Endothelial cell of umbilical vein (primary cell): ENCODE results near the gene ORC5. TPM values are rescaled to one million over a fixed set of nuclear protein-coding genes. Genes with fewer than 3 reads are reported as not detected.

Experiments used
- BruUV-seq: library from RNA; stranded (reverse); fragments of 400-500 nt; replicated peaks from 2 replicates; lab custom pipeline; 2021; lab: Mats Ljungman, UMichigan
- CTCF ChIA-PET: fragments of 300-600, 350-600 bp; sonication (Branson Sonifier 250); formaldehyde crosslinking; loops from one replicate; lab custom pipeline; 2021; ENCODE audit warnings: antibody characterized with exemption, inconsistent platforms; lab: Charles Lee
- POLR2A ChIA-PET: fragments of 300-600, 350-600 bp; sonication (Branson Sonifier 250); formaldehyde crosslinking; loops from one replicate; lab custom pipeline; 2021; ENCODE audit warnings: antibody characterized with exemption, inconsistent platforms; lab: Charles Lee
- DNase-seq: peaks from one replicate; pipeline ENCODE4 v3.0.0-alpha.2; 2011; ENCODE audit warnings: low read depth, low spot score
- FAIRE-seq: peaks from 2 replicates; lab custom pipeline; 2011; peaks lifted over from hg19 to GRCh38; lab: Jason Lieb, UNC
- H2AFZ ChIP-seq: 2 replicates; pipeline ENCODE4 v1.6.0; 2012; ENCODE audit warnings: low read depth, low read length, control low read depth, inconsistent platforms
- H3K27ac ChIP-seq: 2 replicates; pipeline ENCODE4 v1.5.1; 2011; ENCODE audit warnings: low read depth, mild to moderate bottlenecking, control low read depth, low read length, moderate library complexity; ENCODE audit not compliant: insufficient read depth
- H3K27me3 ChIP-seq, 2 experiments: 2 replicates each; pipeline versions ENCODE4 v1.6.0 to v1.6.1; 2011; ENCODE audit warnings: low read length in 2 of 2, mixed read lengths in 1 of 2; ENCODE audit not compliant: control insufficient read depth in 2 of 2, insufficient read depth in 2 of 2
- H3K36me3 ChIP-seq, 2 experiments: 2 replicates in 1 of 2; 3 replicates in 1 of 2; pipeline ENCODE4 v1.5.1; 2011; ENCODE audit warnings: low read length in 2 of 2, mild to moderate bottlenecking in 1 of 2, moderate library complexity in 1 of 2; ENCODE audit not compliant: control insufficient read depth in 2 of 2, insufficient read depth in 2 of 2; ENCODE audit errors: extremely low read depth in 1 of 2
- H3K4me1 ChIP-seq: 3 replicates; pipeline ENCODE4 v1.5.1; 2011; ENCODE audit warnings: mild to moderate bottlenecking, low read length; ENCODE audit not compliant: control insufficient read depth, insufficient read depth; ENCODE audit errors: extremely low read depth
- H3K4me2 ChIP-seq: 2 replicates; pipeline ENCODE4 v1.6.1; 2011; ENCODE audit warnings: low read length, control low read depth, mixed read lengths; ENCODE audit not compliant: insufficient read depth
- H3K4me3 ChIP-seq, 3 experiments: fragments of 200-600 bp in 1 of 3; sonication (generic), shearing (Covaris generic) in 1 of 3; replicated peaks in 1 of 3; 2 replicates each; pipeline ENCODE4 v1.5.1; 2011 to 2016; ENCODE audit warnings: control low read depth in 3 of 3, low read length in 3 of 3, mild to moderate bottlenecking in 2 of 3, inconsistent platforms in 1 of 3, low read depth in 1 of 3, moderate library complexity in 1 of 3; ENCODE audit not compliant: insufficient read depth in 1 of 3
- H3K79me2 ChIP-seq: 2 replicates; pipeline ENCODE4 v1.6.0; 2012; ENCODE audit warnings: low read length, inconsistent platforms; ENCODE audit not compliant: control insufficient read depth, insufficient read depth
- H3K9ac ChIP-seq: replicated peaks from 2 replicates; pipeline ENCODE3; 2011; ENCODE audit warnings: low read length, control low read depth; ENCODE audit not compliant: insufficient read depth; ENCODE audit errors: extremely low read depth
- H3K9me1 ChIP-seq: replicated peaks from 3 replicates; pipeline ENCODE4 v1.6.0; 2011; ENCODE audit warnings: mild to moderate bottlenecking, low read length; ENCODE audit not compliant: control insufficient read depth, insufficient read depth; ENCODE audit errors: extremely low read depth
- H3K9me3 ChIP-seq: replicated peaks from 2 replicates; pipeline ENCODE4 v1.5.1; 2012; ENCODE audit warnings: low read length, inconsistent platforms; ENCODE audit not compliant: control insufficient read depth, insufficient read depth
- H4K20me1 ChIP-seq: replicated peaks from 2 replicates; pipeline ENCODE3; 2011; ENCODE audit warnings: mild to moderate bottlenecking, low read length; ENCODE audit not compliant: control insufficient read depth, insufficient read depth; ENCODE audit errors: extremely low read depth
- EZH2 ChIP-seq: IDR thresholded peaks from 2 replicates; pipeline ENCODE4 v1.6.1; 2012; ENCODE audit warnings: borderline replicate concordance, low read depth, mild to moderate bottlenecking, moderate library complexity, low read length, inconsistent platforms; ENCODE audit not compliant: severe bottlenecking
- FOS ChIP-seq: IDR thresholded peaks from 2 replicates; pipeline ENCODE4 v1.6.1; 2011; ENCODE audit warnings: mild to moderate bottlenecking, low read length, moderate library complexity, borderline replicate concordance; ENCODE audit not compliant: insufficient read depth
- GATA2 ChIP-seq: IDR thresholded peaks from 2 replicates; pipeline ENCODE4 v1.7.0; 2011; ENCODE audit warnings: low read depth, mild to moderate bottlenecking, moderate library complexity, mixed read lengths, low read length; ENCODE audit not compliant: insufficient read length, insufficient read depth
- JUN ChIP-seq: IDR thresholded peaks from 2 replicates; pipeline ENCODE4 v1.6.1; 2011; ENCODE audit warnings: borderline replicate concordance, low read depth; ENCODE audit not compliant: insufficient read length, insufficient read depth
- MYC ChIP-seq: IDR thresholded peaks from one replicate; pipeline ENCODE4 v1.6.1; 2011; ENCODE audit warnings: mild to moderate bottlenecking, low read depth, low read length
- POLR2A ChIP-seq: IDR thresholded peaks from 2 replicates; pipeline ENCODE4 v1.6.1; 2012; ENCODE audit warnings: low read depth, mild to moderate bottlenecking, control low read depth, low read length
- POLR2AphosphoS5 ChIP-seq: IDR thresholded peaks from 2 replicates; pipeline ENCODE4 v1.6.1; 2012; ENCODE audit warnings: low read depth, mild to moderate bottlenecking, control low read depth, low read length, moderate library complexity; ENCODE audit not compliant: insufficient read depth
- dilution Hi-C: fragments of 300-500 bp; cut with MboI; formaldehyde crosslinking; loops from one replicate; pipeline ENCODE4 v1.15.0; 2019; ENCODE audit warnings: low sequenced_read_pairs; ENCODE audit not compliant: extremely low pct_ligation_motif_present
- intact Hi-C: fragments of 100-400 bp; cut with micrococcal nuclease; formaldehyde crosslinking; loops from one replicate; pipeline ENCODE4 v1.10.0; 2022
- polyA plus RNA-seq, 4 experiments: library from polyadenylated mRNA; depleted of rRNA in 3 of 4; stranded (reverse) in 3 of 4; unstranded in 1 of 4; fragments of >200 nt; gene quantifications; 2 replicates each; pipeline versions ENCODE4 v1.2.1 to v1.2.3, GENCODE V29; 2011 to 2012; ENCODE audit warnings: missing spikeins in 1 of 4
- total RNA-seq: library from RNA; stranded (reverse); gene quantifications from 2 replicates; pipeline ENCODE4 v1.2.3, GENCODE V29; 2021
- TF ChIP-seq, protein P1 (sequence below): IDR thresholded peaks from 2 replicates; pipeline ENCODE4 v1.6.1; 2011; ENCODE audit not compliant: insufficient read depth, insufficient read length
- TF ChIP-seq, protein P2 (sequence below), 2 donors: IDR thresholded peaks; 1 replicate in 1 of 2; 2 replicates in 1 of 2; pipeline ENCODE4 v1.5.1; 2011; ENCODE audit warnings: low read length in 2 of 2, mild to moderate bottlenecking in 2 of 2, moderate library complexity in 2 of 2, control low read depth in 1 of 2, inconsistent platforms in 1 of 2, low read depth in 1 of 2; ENCODE audit not compliant: insufficient read depth in 1 of 2; ENCODE audit errors: extremely low read depth in 1 of 2

The ORC5 gene
- total and polyA plus RNA-seq, 2 donors (not counting 3 experiments of a cell fraction or from before 2014, with no cell fraction given), result 7.9 to 21.1 TPM

- no peaks in the 10 kb centered on the region for H4K20me1 ChIP-seq
- H3K4me1 ChIP-seq, result no peaks in the 10 kb centered on the region
- no peaks in the 10 kb centered on the region for H3K9me1 ChIP-seq
- no peaks in the 10 kb centered on the region for H3K9me3 ChIP-seq
- H3K4me3 ChIP-seq, result no peak overlapping the region
- dilution Hi-C loops (no loop called here), intact Hi-C loops (no loop called here)
- H3K27me3 ChIP-seq, result no peaks in the 10 kb centered on the region
- no peak overlapping the region for H3K27ac ChIP-seq
- H3K9ac ChIP-seq, result no peak overlapping the region
- no peaks in the 10 kb centered on the region for H3K36me3 ChIP-seq
- no peak for FAIRE-seq
- H3K4me2 ChIP-seq, result no peak overlapping the region
- CTCF ChIA-PET, result no interaction called here
- POLR2A ChIA-PET, result no interaction called here
- DNase-seq, result no peak
- no peak overlapping the region for H2AFZ ChIP-seq
- TF ChIP-seq, protein P1, sequence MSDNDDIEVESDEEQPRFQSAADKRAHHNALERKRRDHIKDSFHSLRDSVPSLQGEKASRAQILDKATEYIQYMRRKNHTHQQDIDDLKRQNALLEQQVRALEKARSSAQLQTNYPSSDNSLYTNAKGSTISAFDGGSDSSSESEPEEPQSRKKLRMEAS, result no peak
- TF ChIP-seq, protein P2, sequence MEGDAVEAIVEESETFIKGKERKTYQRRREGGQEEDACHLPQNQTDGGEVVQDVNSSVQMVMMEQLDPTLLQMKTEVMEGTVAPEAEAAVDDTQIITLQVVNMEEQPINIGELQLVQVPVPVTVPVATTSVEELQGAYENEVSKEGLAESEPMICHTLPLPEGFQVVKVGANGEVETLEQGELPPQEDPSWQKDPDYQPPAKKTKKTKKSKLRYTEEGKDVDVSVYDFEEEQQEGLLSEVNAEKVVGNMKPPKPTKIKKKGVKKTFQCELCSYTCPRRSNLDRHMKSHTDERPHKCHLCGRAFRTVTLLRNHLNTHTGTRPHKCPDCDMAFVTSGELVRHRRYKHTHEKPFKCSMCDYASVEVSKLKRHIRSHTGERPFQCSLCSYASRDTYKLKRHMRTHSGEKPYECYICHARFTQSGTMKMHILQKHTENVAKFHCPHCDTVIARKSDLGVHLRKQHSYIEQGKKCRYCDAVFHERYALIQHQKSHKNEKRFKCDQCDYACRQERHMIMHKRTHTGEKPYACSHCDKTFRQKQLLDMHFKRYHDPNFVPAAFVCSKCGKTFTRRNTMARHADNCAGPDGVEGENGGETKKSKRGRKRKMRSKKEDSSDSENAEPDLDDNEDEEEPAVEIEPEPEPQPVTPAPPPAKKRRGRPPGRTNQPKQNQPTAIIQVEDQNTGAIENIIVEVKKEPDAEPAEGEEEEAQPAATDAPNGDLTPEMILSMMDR (IDR thresholded peaks at IDR 0.05; ENCODE audit: extremely low read depth in 1 of 2, insufficient read depth in 1 of 2, low read depth in 1 of 2, low read length in 2 of 2), result no peak
- TF ChIP-seq POLR2AphosphoS5, result no peak
- no peak for TF ChIP-seq POLR2A
- TF ChIP-seq MYC, result no peak
- TF ChIP-seq EZH2, result no peak
- TF ChIP-seq FOS, result no peak
- no peak for TF ChIP-seq JUN
- TF ChIP-seq GATA2, result no peak
- BruUV-seq, result no TSS peak
- H3K79me2 ChIP-seq, result no peaks in the 10 kb centered on the region
Measured at GRCh38 chr7:104124469-104124868, 83.3 kb downstream of the ORC5 start.
